Right hindlimb (tissue), 1 donor: ENCODE measurements around the gene CPSF4L.

Experiments
- DNase-seq: peaks from one replicate; pipeline ENCODE4 v3.0.0-alpha.2; 2018

The CPSF4L gene

GRCh38 chr17:73289549-73290254 lies 28.0 kb upstream of the CPSF4L start:
- no peak for DNase-seq

GRCh38 chr17:73288534-73289302 lies 27.0 kb upstream of the CPSF4L start:
- no peak for DNase-seq

- DNase-seq = no peak
Measured at GRCh38 chr17:73286863-73287296, 25.2 kb upstream of the CPSF4L start.

- DNase-seq = no peak
Measured at GRCh38 chr17:73285916-73286862, 24.5 kb upstream of the CPSF4L start.

GRCh38 chr17:73285603-73285908 lies 23.9 kb upstream of the CPSF4L start:
- DNase-seq = no peak

GRCh38 chr17:73284906-73285602 lies 23.4 kb upstream of the CPSF4L start:
- DNase-seq = no peak

GRCh38 chr17:73284354-73284753 lies 22.7 kb upstream of the CPSF4L start:
- DNase-seq = no peak

GRCh38 chr17:73283841-73284282 lies 22.2 kb upstream of the CPSF4L start:
- peak; percentile 66 for DNase-seq

- no peak for DNase-seq
Measured at GRCh38 chr17:73283250-73283649, 21.6 kb upstream of the CPSF4L start.

- no peak for DNase-seq
Measured at GRCh38 chr17:73282629-73283028, 20.9 kb upstream of the CPSF4L start.

- DNase-seq = no peak
Measured at GRCh38 chr17:73281928-73282327, 20.2 kb upstream of the CPSF4L start.

- no peak for DNase-seq
Measured at GRCh38 chr17:73280191-73280590, 18.5 kb upstream of the CPSF4L start.

- DNase-seq = no peak
Measured at GRCh38 chr17:73279704-73280103, 18.0 kb upstream of the CPSF4L start.

- DNase-seq = peak; percentile 66
Measured at GRCh38 chr17:73278465-73279453, 17.1 kb upstream of the CPSF4L start.

- DNase-seq = no peak
Measured at GRCh38 chr17:73278049-73278464, 16.4 kb upstream of the CPSF4L start.

- DNase-seq = no peak
Measured at GRCh38 chr17:73274490-73274889, 12.8 kb upstream of the CPSF4L start.

GRCh38 chr17:73272906-73273218 lies 11.2 kb upstream of the CPSF4L start:
- DNase-seq = no peak

GRCh38 chr17:73271072-73271471 lies 9.4 kb upstream of the CPSF4L start:
- DNase-seq = no peak

- no peak for DNase-seq
Measured at GRCh38 chr17:73269791-73270190, 8.1 kb upstream of the CPSF4L start.

GRCh38 chr17:73269329-73269615 lies 7.6 kb upstream of the CPSF4L start:
- DNase-seq = no peak

GRCh38 chr17:73268582-73269328 lies 7.1 kb upstream of the CPSF4L start:
- DNase-seq = no peak
